NCI-H146 treated with DMSO at 0.1 percent for 48 hours (cell line): Measurements from ENCODE around the gene MBP.
"Not testable (repeated sequence)": the region's sequence is repeated elsewhere in the genome, so short reads cannot be mapped to it uniquely, and the experiment has no call there.

ENCODE experiments used
- DNase-seq: peaks from one replicate; lab custom pipeline; 2025; ENCODE audit not compliant: unreplicated experiment; lab: John Stamatoyannopoulos, UW

The MBP gene

GRCh38 chr18:76957384-76958355 lies 174.9 kb downstream of the MBP start:
- DNase-seq, result no peak

GRCh38 chr18:76956648-76957047 lies 175.9 kb downstream of the MBP start:
- no peak for DNase-seq

GRCh38 chr18:76955524-76956170 lies 176.9 kb downstream of the MBP start:
- no peak for DNase-seq

- no peak for DNase-seq
Measured at GRCh38 chr18:76953583-76954233, 178.9 kb downstream of the MBP start.

- DNase-seq, result no peak
Measured at GRCh38 chr18:76953156-76953555, 179.4 kb downstream of the MBP start.

GRCh38 chr18:76952747-76953146 lies 179.8 kb downstream of the MBP start:
- no peak for DNase-seq

- DNase-seq, result no peak
Measured at GRCh38 chr18:76951456-76952247, 180.9 kb downstream of the MBP start.

- DNase-seq, result no peak
Measured at GRCh38 chr18:76948345-76948744, 184.2 kb downstream of the MBP start.

GRCh38 chr18:76944346-76944745 lies 188.2 kb downstream of the MBP start:
- DNase-seq, result not testable (repeated sequence)

- DNase-seq, result no peak
Measured at GRCh38 chr18:76943542-76944339, 188.8 kb downstream of the MBP start.

- DNase-seq, result no peak
Measured at GRCh38 chr18:76941284-76941683, 191.3 kb downstream of the MBP start.

GRCh38 chr18:76938619-76939018 lies 194.0 kb downstream of the MBP start:
- DNase-seq, result no peak

GRCh38 chr18:76937597-76937996 lies 195.0 kb downstream of the MBP start:
- DNase-seq, result no peak

- DNase-seq, result no peak
Measured at GRCh38 chr18:76936877-76937276, 195.7 kb downstream of the MBP start.

GRCh38 chr18:76935722-76936337 lies 196.8 kb downstream of the MBP start:
- no peak for DNase-seq

GRCh38 chr18:76932026-76932819 lies 200.4 kb downstream of the MBP start:
- DNase-seq, result no peak

GRCh38 chr18:76931171-76931570 lies 201.4 kb downstream of the MBP start:
- DNase-seq, result no peak
